ENCODE data around the gene NOTO.

DNA sequence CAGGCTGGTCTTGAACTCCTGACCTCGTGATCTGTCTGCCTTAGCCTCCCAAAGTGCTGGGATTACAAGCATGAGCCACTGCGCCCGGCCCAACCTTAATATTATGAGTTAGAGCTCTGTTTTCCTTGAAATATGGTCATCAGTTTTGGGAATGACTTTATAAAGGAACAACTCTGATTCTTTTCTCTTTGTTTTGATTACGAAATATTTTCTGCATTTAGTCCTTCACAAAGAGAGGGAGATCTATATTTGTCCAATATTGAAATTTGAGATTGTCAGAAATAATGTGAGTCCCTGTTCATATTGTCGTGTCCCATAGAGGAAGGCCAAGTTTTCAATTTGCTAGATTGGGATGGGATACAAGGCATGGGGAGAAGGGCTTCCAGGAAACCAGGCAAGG is 14.8 kb downstream of the NOTO start:
- no peak for TF ChIP-seq EZH2 (IDR thresholded peaks at IDR 0.05; ENCODE audit: borderline replicate concordance, low read depth, low read length, severe bottlenecking)
- TF ChIP-seq CTCF (IDR thresholded peaks at IDR 0.05; ENCODE audit: borderline replicate concordance, extremely low read depth, low read length, poor library complexity, severe bottlenecking): no peak

Measured in DND-41 (cell line).